Smooth muscle cell of the brain vasculature (primary cell): ENCODE results near the gene CAMK1D.

ENCODE experiments used
- DNase-seq: peaks from one replicate; pipeline ENCODE4 v3.0.0-alpha.2; 2012; ENCODE audit warnings: low read depth, low spot score

The CAMK1D gene

GRCh38 chr10:12755075-12755474, 405.7 kb downstream of the CAMK1D start:
- DNase-seq, result no peak

DNA sequence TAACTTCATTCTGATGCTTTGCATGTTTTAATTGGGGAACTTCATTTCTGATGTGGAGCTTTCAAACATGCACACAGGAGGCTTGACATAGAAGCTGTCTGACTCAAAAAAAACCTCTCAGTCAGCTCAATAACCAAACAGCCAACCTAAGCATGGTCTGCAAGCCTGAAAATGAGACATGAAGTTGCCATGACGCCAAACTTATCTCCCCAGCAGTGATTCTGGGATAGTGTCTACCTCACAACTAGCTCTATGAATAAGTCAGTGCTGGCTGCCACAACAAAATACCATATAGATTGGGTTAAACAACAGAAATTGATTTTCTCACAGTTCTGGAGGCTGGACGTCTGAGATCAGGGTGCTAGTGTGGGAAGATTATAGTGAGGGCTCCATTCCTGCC, 408.0 kb downstream of the CAMK1D start:
- DNase-seq, result no peak

GRCh38 chr10:12758271-12758670, 408.9 kb downstream of the CAMK1D start:
- DNase-seq, result no peak

GRCh38 chr10:12766223-12766622, 416.9 kb downstream of the CAMK1D start:
- no peak for DNase-seq

DNA sequence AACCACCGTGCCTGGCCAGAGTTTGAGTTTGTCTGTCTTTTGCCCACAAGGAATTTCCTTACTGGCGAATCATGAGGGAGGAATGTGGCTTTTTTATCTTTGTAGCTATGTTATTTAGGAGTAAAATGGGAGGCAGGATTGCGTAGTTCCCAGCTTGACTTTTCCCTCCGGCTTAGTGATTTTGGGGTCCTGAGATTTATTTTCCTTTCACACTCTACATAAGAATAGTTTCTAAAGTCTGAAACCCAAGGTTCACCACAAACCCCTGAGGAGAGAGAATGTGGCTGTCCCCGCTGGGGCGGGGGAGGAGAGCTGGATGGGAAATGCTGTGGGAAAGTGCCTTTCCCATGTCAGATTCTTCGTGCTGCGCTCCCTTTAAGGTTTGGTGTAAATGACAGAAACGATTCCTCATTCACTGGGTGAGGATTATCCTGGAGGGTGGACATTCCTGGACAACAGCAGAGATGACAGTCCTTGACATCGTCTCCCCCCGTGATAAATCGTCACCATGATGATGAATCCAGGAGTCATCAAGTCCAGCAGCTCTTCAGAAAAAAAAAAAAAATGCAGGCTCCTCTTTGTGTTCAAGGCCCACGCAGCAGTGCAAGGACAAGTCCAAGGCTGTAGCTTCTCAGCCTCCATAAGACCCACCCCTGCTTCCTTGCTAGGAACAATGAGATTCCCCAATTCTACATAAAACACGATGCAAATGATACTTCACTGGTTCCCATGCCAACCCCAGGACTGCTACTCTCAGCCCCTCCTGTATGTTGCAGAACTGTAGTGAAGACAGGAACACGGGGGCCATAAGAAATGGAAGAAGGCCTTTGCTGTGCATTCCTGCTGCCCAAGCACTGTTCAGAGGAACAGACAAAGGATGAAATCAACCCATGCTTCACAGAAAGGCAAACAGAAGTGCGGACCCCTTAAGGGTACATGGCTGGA, 419.1 kb downstream of the CAMK1D start:
- no peak for DNase-seq

DNA sequence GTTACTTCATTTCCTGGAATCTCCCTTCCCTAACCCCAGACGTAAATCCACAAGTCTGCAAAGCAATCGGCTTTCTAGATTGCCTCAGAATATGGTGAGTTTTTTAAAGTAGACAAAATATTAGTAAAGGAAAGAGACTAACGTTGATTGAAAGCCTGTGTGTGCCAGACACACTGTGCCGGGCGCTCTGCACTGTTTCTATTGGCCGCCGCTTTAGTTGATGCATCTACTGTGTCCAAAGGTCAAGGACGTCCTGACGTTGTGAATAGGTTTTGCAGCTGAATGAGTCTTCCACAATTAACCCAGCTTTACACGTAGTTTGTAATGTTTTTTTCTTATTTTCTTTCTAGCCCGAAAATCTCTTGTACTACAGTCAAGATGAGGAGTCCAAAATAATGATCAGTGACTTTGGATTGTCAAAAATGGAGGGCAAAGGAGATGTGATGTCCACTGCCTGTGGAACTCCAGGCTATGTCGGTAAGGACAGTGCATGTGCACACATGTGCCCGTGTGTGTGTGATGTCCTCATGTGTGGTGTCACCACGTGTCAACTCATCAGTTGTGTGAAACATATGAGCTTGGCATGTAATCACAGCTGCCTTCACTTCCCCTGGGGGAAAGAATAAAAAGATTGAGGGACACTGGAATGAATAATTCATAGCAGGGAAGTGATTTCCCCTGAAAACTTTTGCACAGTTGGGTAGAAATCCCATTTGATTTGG, 420.1 kb downstream of the CAMK1D start:
- no peak for DNase-seq

- no peak for DNase-seq
Observed at GRCh38 chr10:12771981-12772760, 422.8 kb downstream of the CAMK1D start.

- DNase-seq, result no peak
Observed at GRCh38 chr10:12772797-12773587, 423.6 kb downstream of the CAMK1D start.

GRCh38 chr10:12774204-12774894, 425.0 kb downstream of the CAMK1D start:
- DNase-seq, result no peak

GRCh38 chr10:12777840-12778585, 428.7 kb downstream of the CAMK1D start:
- DNase-seq, result no peak

GRCh38 chr10:12780634-12781601, 431.6 kb downstream of the CAMK1D start:
- DNase-seq, result no peak

GRCh38 chr10:12781976-12782375, 432.6 kb downstream of the CAMK1D start:
- no peak for DNase-seq

GRCh38 chr10:12782537-12782936, 433.2 kb downstream of the CAMK1D start:
- no peak for DNase-seq

GRCh38 chr10:12783293-12783692, 433.9 kb downstream of the CAMK1D start:
- DNase-seq, result no peak

DNA sequence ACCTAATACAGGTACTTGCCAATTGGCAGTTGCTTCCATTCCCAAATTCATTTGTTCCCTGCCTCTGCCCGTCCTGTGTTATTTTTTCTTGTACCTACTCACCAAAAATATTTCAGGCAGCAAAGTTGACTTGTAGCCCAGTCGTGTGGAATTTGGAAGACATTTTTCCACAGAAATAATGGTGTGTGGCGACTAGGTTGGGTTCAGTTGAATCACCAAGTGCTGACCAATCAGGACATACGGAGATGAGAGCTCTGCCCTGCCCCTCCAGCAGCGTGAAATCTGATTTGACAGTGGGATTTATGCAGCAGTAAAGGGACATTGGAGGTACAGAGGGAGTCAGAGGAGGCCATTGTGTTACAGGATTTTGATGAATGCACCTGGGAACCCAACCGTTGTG, 435.3 kb downstream of the CAMK1D start:
- no peak for DNase-seq

DNA sequence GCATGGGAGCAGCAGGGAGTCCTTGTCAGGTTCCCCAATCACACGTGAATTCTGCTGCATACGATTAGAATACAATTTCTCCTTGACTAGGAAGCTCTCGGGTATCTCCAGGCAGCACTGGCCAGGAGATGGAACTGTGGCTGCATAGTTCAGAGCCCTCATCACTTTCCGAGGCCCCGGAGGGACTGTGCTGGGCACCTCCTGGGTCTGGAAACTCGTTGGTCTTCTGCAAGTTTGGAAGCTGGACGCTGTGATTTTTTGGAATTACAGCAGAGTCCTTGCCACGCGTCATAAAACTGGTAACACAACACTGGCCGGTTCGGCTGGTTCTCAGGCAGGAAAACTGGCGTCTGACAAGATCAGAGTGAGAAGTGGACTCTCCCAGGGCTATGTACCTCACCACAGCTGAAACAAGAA, 436.1 kb downstream of the CAMK1D start:
- no peak for DNase-seq

GRCh38 chr10:12787297-12787696, 437.9 kb downstream of the CAMK1D start:
- no peak for DNase-seq

DNA sequence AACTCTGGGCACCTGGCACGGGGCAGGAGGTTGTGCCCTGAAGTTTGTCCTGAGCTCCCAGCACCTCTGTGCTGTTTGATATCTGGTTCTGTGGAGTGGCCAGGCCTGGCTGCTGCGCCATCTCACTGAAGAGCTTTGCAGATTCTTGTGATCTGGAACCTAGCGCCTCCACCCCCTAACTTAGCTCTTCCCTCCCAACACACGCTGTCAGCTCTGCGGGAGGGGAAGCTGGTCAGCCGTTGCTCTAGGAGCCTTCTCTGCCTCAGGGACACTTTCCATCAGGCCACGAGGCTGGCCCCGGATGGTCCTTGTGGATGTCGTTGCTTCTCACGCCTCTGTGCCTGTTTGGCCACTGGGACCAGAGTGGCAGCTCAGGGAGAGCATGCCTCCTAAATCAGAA, 438.9 kb downstream of the CAMK1D start:
- no peak for DNase-seq

- DNase-seq, result no peak
Observed at GRCh38 chr10:12790270-12790669, 440.9 kb downstream of the CAMK1D start.
